ENCODE results near the gene ENTREP3.

ENTREP3 gene

DNA sequence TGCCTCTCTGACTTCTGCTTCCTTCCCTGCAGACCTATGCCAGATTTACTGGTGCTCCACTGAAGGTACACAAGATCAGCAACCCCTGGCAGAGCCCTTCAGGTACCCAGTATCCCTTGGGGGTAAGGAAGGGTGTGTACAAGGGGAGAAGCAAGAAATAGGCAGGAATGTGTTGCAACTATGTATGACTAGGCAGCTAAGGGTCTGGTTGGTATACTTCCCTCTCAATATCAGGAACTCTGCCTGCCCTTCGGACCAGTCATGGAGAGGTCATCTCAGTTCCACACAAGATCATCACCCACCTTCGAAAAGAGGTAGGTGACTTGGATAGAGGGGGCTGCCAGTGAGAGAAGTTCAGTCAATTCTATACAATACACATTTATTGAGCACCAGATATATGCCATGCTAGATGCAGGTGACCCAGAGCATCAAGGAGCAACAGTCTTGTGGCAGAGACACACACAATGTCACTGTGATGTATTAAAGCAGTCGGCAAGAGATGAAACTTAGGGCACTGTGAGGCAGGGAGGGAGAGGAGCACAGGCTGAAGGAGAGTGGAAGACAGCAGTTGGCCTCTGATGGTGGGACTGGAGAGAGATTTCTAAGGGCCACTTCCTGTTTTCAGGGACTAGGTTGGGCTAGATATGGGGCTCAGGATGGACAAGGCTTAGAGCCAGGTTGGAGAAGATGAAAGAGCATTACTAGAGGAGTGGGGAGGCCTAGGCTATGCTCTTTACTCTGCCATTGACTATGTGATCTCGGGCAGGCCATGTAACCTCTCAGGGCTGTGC is 44.8 kb downstream of the ENTREP3 start:
- DNase-seq (no peak), ATAC-seq (ENCODE audit: insufficient read depth, low read depth) (no peak)
- Histone ChIP-seq H3K4me2 (ENCODE audit: insufficient read depth, low read length) (peak overlapping the region; percentile 86), H3K79me2 (ENCODE audit: insufficient read depth, low read length) (peaks cover 17% of the 10 kb centered on the region), H3K27me3 (ENCODE audit: insufficient read depth, low read length, poor library complexity) (no peaks in the 10 kb centered on the region), H3K9ac (ENCODE audit: low read depth, low read length) (peak overlapping the region; percentile 75; the same call in 1 of the 2 replicates), H3K36me3 (ENCODE audit: insufficient read depth, low read length) (peaks cover 18% of the 10 kb centered on the region), H3K27ac (ENCODE audit: low read length) (no peak overlapping the region), H2AFZ (ENCODE audit: low read depth, low read length) (no peak overlapping the region), H4K20me1 (ENCODE audit: insufficient read depth, low read length) (no peaks in the 10 kb centered on the region), H3K4me3 (ENCODE audit: low read depth in 1 of 2, low read length in 2 of 2) (peak overlapping the region in 1 of 2 experiments; percentile 88; a peak in 1 of 4 replicates), H3K4me1 (ENCODE audit: insufficient read depth, low read length) (peaks cover 33% of the 10 kb centered on the region), H3K9me3 (ENCODE audit: insufficient read depth, low read length, severe bottlenecking) (no peaks in the 10 kb centered on the region)
- TF ChIP-seq EZH2 (IDR thresholded peaks at IDR 0.05; ENCODE audit: borderline replicate concordance, low read depth, low read length, severe bottlenecking) = no peak
- TF ChIP-seq, protein P1, sequence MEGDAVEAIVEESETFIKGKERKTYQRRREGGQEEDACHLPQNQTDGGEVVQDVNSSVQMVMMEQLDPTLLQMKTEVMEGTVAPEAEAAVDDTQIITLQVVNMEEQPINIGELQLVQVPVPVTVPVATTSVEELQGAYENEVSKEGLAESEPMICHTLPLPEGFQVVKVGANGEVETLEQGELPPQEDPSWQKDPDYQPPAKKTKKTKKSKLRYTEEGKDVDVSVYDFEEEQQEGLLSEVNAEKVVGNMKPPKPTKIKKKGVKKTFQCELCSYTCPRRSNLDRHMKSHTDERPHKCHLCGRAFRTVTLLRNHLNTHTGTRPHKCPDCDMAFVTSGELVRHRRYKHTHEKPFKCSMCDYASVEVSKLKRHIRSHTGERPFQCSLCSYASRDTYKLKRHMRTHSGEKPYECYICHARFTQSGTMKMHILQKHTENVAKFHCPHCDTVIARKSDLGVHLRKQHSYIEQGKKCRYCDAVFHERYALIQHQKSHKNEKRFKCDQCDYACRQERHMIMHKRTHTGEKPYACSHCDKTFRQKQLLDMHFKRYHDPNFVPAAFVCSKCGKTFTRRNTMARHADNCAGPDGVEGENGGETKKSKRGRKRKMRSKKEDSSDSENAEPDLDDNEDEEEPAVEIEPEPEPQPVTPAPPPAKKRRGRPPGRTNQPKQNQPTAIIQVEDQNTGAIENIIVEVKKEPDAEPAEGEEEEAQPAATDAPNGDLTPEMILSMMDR (IDR thresholded peaks at IDR 0.05; ENCODE audit: borderline replicate concordance, extremely low read depth, low read length, poor library complexity, severe bottlenecking) = no peak

DNA sequence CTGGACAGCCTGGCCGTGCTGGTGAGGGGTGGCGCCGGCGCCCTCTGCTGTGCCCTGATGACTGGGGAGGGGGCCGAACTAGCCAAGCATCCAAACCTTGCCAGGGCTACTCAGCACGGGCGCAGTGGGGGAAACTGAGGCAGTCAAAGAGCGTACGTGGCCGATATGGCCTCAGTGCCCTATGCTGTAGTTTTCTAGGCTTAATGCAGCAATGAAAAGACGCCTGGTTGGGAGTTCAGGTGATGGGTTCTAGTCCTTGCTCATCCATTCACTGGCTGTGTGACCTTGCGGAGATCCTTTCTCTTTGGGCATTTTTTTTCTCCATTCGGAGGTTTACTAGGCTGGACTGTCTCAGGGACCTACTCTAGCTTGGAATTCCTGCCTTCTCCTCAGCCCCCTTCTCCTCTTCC is 46.0 kb downstream of the ENTREP3 start:
- H3K4me2 ChIP-seq (ENCODE audit: insufficient read depth, low read length) = peak overlapping the region; percentile 86
- H3K36me3 ChIP-seq (ENCODE audit: insufficient read depth, low read length) = peaks cover 10% of the 10 kb centered on the region
- TF ChIP-seq, protein P1 (IDR thresholded peaks at IDR 0.05; ENCODE audit: borderline replicate concordance, extremely low read depth, low read length, poor library complexity, severe bottlenecking) = peak; percentile 1
- no peak for TF ChIP-seq EZH2 (IDR thresholded peaks at IDR 0.05; ENCODE audit: borderline replicate concordance, low read depth, low read length, severe bottlenecking)
- peak overlapping the region; percentile 77 to 88 for H3K4me3 ChIP-seq (ENCODE audit: low read depth in 1 of 2, low read length in 2 of 2)
- H2AFZ ChIP-seq (ENCODE audit: low read depth, low read length) = peak overlapping the region; percentile 92
- no peaks in the 10 kb centered on the region for H3K27me3 ChIP-seq (ENCODE audit: insufficient read depth, low read length, poor library complexity)
- peaks cover 17% of the 10 kb centered on the region for H3K79me2 ChIP-seq (ENCODE audit: insufficient read depth, low read length)
- peak overlapping the region; percentile 75 for H3K9ac ChIP-seq (ENCODE audit: low read depth, low read length)
- no peak for DNase-seq
- no peaks in the 10 kb centered on the region for H4K20me1 ChIP-seq (ENCODE audit: insufficient read depth, low read length)
- H3K4me1 ChIP-seq (ENCODE audit: insufficient read depth, low read length) = peaks cover 33% of the 10 kb centered on the region
- peak overlapping the region; percentile 81 for H3K27ac ChIP-seq (ENCODE audit: low read length)
- no peaks in the 10 kb centered on the region for H3K9me3 ChIP-seq (ENCODE audit: insufficient read depth, low read length, severe bottlenecking)
- ATAC-seq (ENCODE audit: insufficient read depth, low read depth) = no peak

DNA sequence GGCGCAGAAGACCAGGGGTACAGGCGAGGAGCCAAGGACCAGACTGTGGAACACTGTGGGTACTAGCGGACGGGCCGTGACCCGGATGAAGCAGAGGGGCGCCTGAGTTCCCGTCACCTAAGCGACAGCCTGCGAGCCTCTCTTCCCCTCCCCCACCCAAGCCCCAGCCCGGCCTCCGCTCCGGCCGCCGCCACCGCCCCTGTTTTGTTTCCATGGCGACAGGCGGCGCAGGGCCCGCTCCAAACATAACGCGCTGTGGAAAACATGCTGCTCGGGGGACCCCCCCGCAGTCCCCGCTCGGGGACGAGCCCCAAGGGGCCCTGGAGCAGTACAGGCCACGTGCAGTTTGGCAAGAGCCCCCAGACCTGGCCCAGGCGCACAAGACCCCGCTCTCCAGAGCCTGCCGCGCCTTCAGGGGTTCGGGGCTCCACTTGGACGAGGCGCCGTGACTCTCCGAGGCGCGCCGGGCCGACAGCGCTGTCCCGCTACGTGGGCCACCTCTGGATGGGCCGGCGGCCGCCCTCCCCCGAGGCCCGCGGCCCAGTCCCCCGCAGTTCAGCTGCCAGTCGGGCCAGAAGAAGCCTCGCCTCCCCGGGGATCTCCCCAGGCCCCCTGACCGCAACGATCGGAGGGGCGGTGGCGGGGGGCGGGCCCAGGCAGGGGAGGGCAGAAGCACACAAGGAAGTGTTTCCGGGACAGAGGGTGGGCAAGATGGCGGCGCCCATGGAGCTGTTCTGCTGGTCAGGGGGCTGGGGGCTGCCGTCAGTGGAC is 46.6 kb downstream of the ENTREP3 start, which contains the start of gene MTX1:
Gene MTX1, plus strand, starts transcription at position 155 of the 771 bp plus-strand sequence. Its CDS starts 110 bp downstream, at position 265.
- H3K79me2 ChIP-seq (ENCODE audit: insufficient read depth, low read length) = peaks cover 17% of the 10 kb centered on the region
- peaks cover 10% of the 10 kb centered on the region for H3K36me3 ChIP-seq (ENCODE audit: insufficient read depth, low read length)
- peak; percentile 91 for DNase-seq
- peak; percentile 91 for ATAC-seq (ENCODE audit: insufficient read depth, low read depth)
- peak within 1 kb of the TSS; percentile 77 to 88 for H3K4me3 ChIP-seq (ENCODE audit: low read depth in 1 of 2, low read length in 2 of 2)
- no peaks in the 10 kb centered on the region for H4K20me1 ChIP-seq (ENCODE audit: insufficient read depth, low read length)
- H3K9me3 ChIP-seq (ENCODE audit: insufficient read depth, low read length, severe bottlenecking) = no peaks in the 10 kb centered on the region
- peaks cover 33% of the 10 kb centered on the region for H3K4me1 ChIP-seq (ENCODE audit: insufficient read depth, low read length)
- peak within 1 kb of the TSS; percentile 92 for H2AFZ ChIP-seq (ENCODE audit: low read depth, low read length)
- peak within 1 kb of the TSS; percentile 86 for H3K4me2 ChIP-seq (ENCODE audit: insufficient read depth, low read length)
- H3K27me3 ChIP-seq (ENCODE audit: insufficient read depth, low read length, poor library complexity) = no peaks in the 10 kb centered on the region
- H3K27ac ChIP-seq (ENCODE audit: low read length) = peak within 1 kb of the TSS; percentile 81
- TF ChIP-seq, protein P1 (IDR thresholded peaks at IDR 0.05; ENCODE audit: borderline replicate concordance, extremely low read depth, low read length, poor library complexity, severe bottlenecking) = peak; percentile 0
- no peak for TF ChIP-seq EZH2 (IDR thresholded peaks at IDR 0.05; ENCODE audit: borderline replicate concordance, low read depth, low read length, severe bottlenecking)
- peak within 1 kb of the TSS; percentile 75 for H3K9ac ChIP-seq (ENCODE audit: low read depth, low read length)

All from DND-41 (cell line).